HUES48 (cell line): Measurements from ENCODE around the gene JSRP1.

Experiments used
- H3K27ac ChIP-seq: one replicate; pipeline ENCODE4 v1.7.0; 2013; ENCODE audit warnings: low read depth, low read length, inconsistent platforms
- H3K27me3 ChIP-seq: 2 replicates; pipeline ENCODE4 v1.6.1; 2013; ENCODE audit warnings: mild to moderate bottlenecking, low read length; ENCODE audit not compliant: control insufficient read depth, insufficient read depth
- H3K36me3 ChIP-seq: 2 replicates; pipeline ENCODE4 v1.6.1; 2013; ENCODE audit warnings: low read length; ENCODE audit not compliant: control insufficient read depth, insufficient read depth
- H3K4me1 ChIP-seq: 2 replicates; pipeline ENCODE4 v1.6.1; 2013; ENCODE audit warnings: mild to moderate bottlenecking, low read length; ENCODE audit not compliant: control insufficient read depth, insufficient read depth
- H3K4me3 ChIP-seq: 2 replicates; pipeline ENCODE4 v1.5.1; 2013; ENCODE audit warnings: mild to moderate bottlenecking, low read depth, low read length
- H3K9ac ChIP-seq: 2 replicates; pipeline ENCODE4 v1.6.1; 2013; ENCODE audit warnings: mild to moderate bottlenecking, low read depth, low read length, moderate library complexity
- H3K9me3 ChIP-seq: 2 replicates; pipeline ENCODE4 v1.6.1; 2013; ENCODE audit warnings: low read length; ENCODE audit not compliant: control insufficient read depth, insufficient read depth

JSRP1 gene

GRCh38 chr19:2226840-2227360 is 29.3 kb downstream of the JSRP1 start:
- Histone ChIP-seq H3K27ac (no peak overlapping the region), H3K36me3 (peaks cover 67% of the 10 kb centered on the region), H3K4me3 (no peak overlapping the region), H3K9me3 (no peaks in the 10 kb centered on the region), H3K27me3 (no peaks in the 10 kb centered on the region), H3K4me1 (no peaks in the 10 kb centered on the region), H3K9ac (no peak overlapping the region)

- Histone ChIP-seq H3K4me1 (no peaks in the 10 kb centered on the region), H3K9ac (no peak overlapping the region), H3K27me3 (no peaks in the 10 kb centered on the region), H3K27ac (no peak overlapping the region), H3K9me3 (no peaks in the 10 kb centered on the region), H3K36me3 (peaks cover 69% of the 10 kb centered on the region), H3K4me3 (no peak overlapping the region)
These were observed 30.0 kb downstream of the JSRP1 start for GRCh38 chr19:2226051-2226839.

GRCh38 chr19:2225415-2226050 is 30.7 kb downstream of the JSRP1 start:
- Histone ChIP-seq H3K4me3 (no peak overlapping the region), H3K9me3 (no peaks in the 10 kb centered on the region), H3K36me3 (peaks cover 75% of the 10 kb centered on the region), H3K27ac (no peak overlapping the region), H3K27me3 (no peaks in the 10 kb centered on the region), H3K4me1 (no peaks in the 10 kb centered on the region), H3K9ac (no peak overlapping the region)

- no peaks in the 10 kb centered on the region for H3K9me3 ChIP-seq
- no peak overlapping the region for H3K9ac ChIP-seq
- H3K27me3 ChIP-seq: no peaks in the 10 kb centered on the region
- no peak overlapping the region for H3K27ac ChIP-seq
- peaks cover 75% of the 10 kb centered on the region for H3K36me3 ChIP-seq
- no peak overlapping the region for H3K4me3 ChIP-seq
- H3K4me1 ChIP-seq: no peaks in the 10 kb centered on the region
These were observed 31.4 kb downstream of the JSRP1 start for GRCh38 chr19:2224754-2225349.

GRCh38 chr19:2223959-2224358 is 32.3 kb downstream of the JSRP1 start:
- no peaks in the 10 kb centered on the region for H3K9me3 ChIP-seq
- H3K4me1 ChIP-seq: no peaks in the 10 kb centered on the region
- H3K27ac ChIP-seq: no peak overlapping the region
- H3K36me3 ChIP-seq: peaks cover 74% of the 10 kb centered on the region
- H3K9ac ChIP-seq: no peak overlapping the region
- H3K27me3 ChIP-seq: no peaks in the 10 kb centered on the region
- no peak overlapping the region for H3K4me3 ChIP-seq

- H3K9ac ChIP-seq: no peak overlapping the region
- no peak overlapping the region for H3K27ac ChIP-seq
- H3K4me3 ChIP-seq: no peak overlapping the region
- peaks cover 70% of the 10 kb centered on the region for H3K36me3 ChIP-seq
- no peaks in the 10 kb centered on the region for H3K4me1 ChIP-seq
- H3K27me3 ChIP-seq: no peaks in the 10 kb centered on the region
- no peaks in the 10 kb centered on the region for H3K9me3 ChIP-seq
These were observed 32.8 kb downstream of the JSRP1 start for GRCh38 chr19:2223391-2223790.

GRCh38 chr19:2221918-2222317 is 34.3 kb downstream of the JSRP1 start:
- Histone ChIP-seq H3K9ac (no peak overlapping the region), H3K27ac (no peak overlapping the region), H3K27me3 (no peaks in the 10 kb centered on the region), H3K4me3 (no peak overlapping the region), H3K4me1 (no peaks in the 10 kb centered on the region), H3K36me3 (peaks cover 76% of the 10 kb centered on the region), H3K9me3 (no peaks in the 10 kb centered on the region)

- H3K27me3 ChIP-seq: no peaks in the 10 kb centered on the region
- peaks cover 76% of the 10 kb centered on the region for H3K36me3 ChIP-seq
- no peaks in the 10 kb centered on the region for H3K9me3 ChIP-seq
- no peaks in the 10 kb centered on the region for H3K4me1 ChIP-seq
- no peak overlapping the region for H3K4me3 ChIP-seq
- H3K9ac ChIP-seq: no peak overlapping the region
- H3K27ac ChIP-seq: no peak overlapping the region
These were observed 34.9 kb downstream of the JSRP1 start for GRCh38 chr19:2221250-2221831.

GRCh38 chr19:2219726-2220125 is 36.5 kb downstream of the JSRP1 start:
- H3K27ac ChIP-seq: no peak overlapping the region
- no peaks in the 10 kb centered on the region for H3K4me1 ChIP-seq
- no peak overlapping the region for H3K9ac ChIP-seq
- peaks cover 76% of the 10 kb centered on the region for H3K36me3 ChIP-seq
- H3K27me3 ChIP-seq: no peaks in the 10 kb centered on the region
- H3K4me3 ChIP-seq: no peak overlapping the region
- no peaks in the 10 kb centered on the region for H3K9me3 ChIP-seq

GRCh38 chr19:2217591-2217990 is 38.6 kb downstream of the JSRP1 start:
- no peak overlapping the region for H3K9ac ChIP-seq
- no peaks in the 10 kb centered on the region for H3K4me1 ChIP-seq
- no peak overlapping the region for H3K27ac ChIP-seq
- no peaks in the 10 kb centered on the region for H3K27me3 ChIP-seq
- H3K4me3 ChIP-seq: no peak overlapping the region
- no peaks in the 10 kb centered on the region for H3K9me3 ChIP-seq
- peaks cover 78% of the 10 kb centered on the region for H3K36me3 ChIP-seq
